GM12801 (cell line): ENCODE measurements around the gene PHF1.

Source experiments
- CTCF ChIP-seq: IDR thresholded peaks from one replicate; pipeline ENCODE4 v1.5.1; 2011; ENCODE audit warnings: control low read depth; ENCODE audit not compliant: insufficient read length; ENCODE audit errors: extremely low read depth

The PHF1 gene

GRCh38 chr6:33392595-33392948, 18.2 kb upstream of the PHF1 start:
- no peak for TF ChIP-seq CTCF

- no peak for TF ChIP-seq CTCF
These were observed 17.8 kb upstream of the PHF1 start for GRCh38 chr6:33392979-33393378.

- TF ChIP-seq CTCF, result no peak
These were observed 13.3 kb upstream of the PHF1 start for GRCh38 chr6:33397541-33397940.

GRCh38 chr6:33404884-33405283, 5.9 kb upstream of the PHF1 start:
- no peak for TF ChIP-seq CTCF

- TF ChIP-seq CTCF, result no peak
These were observed 5.4 kb upstream of the PHF1 start for GRCh38 chr6:33405386-33405940.

- no peak for TF ChIP-seq CTCF
These were observed 4.7 kb upstream of the PHF1 start for GRCh38 chr6:33406126-33406525.

GRCh38 chr6:33407132-33407718, 3.6 kb upstream of the PHF1 start:
- TF ChIP-seq CTCF, result no peak
